ENCODE measurements around the gene HK1.
A peak's percentile ranks its signal among the peaks of the same experiment; 100 is the strongest.

The HK1 gene

GRCh38 chr10:69311309-69311708, 33.0 kb downstream of the HK1 start:
- ATAC-seq (no peak), DNase-seq (no peak)
- no peaks in the 10 kb centered on the region for H3K27me3 Mint-ChIP-seq
- H3K9me3 Mint-ChIP-seq, result no peaks in the 10 kb centered on the region
- H3K36me3 Mint-ChIP-seq (ENCODE audit: low read depth), result no peaks in the 10 kb centered on the region
- no peak overlapping the region for H3K4me3 Mint-ChIP-seq
- peaks cover 13% of the 10 kb centered on the region for H3K4me1 Mint-ChIP-seq
- no peak overlapping the region for H3K27ac Mint-ChIP-seq

DNA sequence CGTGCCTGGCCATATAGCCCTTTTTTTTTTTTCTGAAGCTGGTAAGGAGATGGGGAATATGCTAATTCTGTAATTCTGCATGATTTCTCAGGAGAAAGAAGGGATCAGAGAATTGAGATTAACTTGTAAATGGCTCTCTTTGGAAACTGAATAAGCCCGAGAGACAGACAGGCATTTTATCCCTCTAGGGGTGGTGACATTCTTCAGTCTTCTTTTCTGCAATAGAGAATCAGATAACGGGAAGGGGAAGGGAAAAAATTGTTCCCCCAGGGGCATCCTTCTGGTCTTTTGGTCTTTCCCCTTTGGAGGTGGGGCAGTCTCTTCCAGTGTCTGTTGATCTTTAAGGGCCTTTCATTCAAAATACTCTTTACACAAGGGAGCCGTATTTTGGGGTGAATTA, 34.2 kb downstream of the HK1 start:
- no peaks in the 10 kb centered on the region for H3K36me3 Mint-ChIP-seq (ENCODE audit: low read depth)
- peaks cover 25% of the 10 kb centered on the region for H3K4me1 Mint-ChIP-seq
- no peaks in the 10 kb centered on the region for H3K27me3 Mint-ChIP-seq
- H3K9me3 Mint-ChIP-seq, result no peaks in the 10 kb centered on the region
- no peak overlapping the region for H3K4me3 Mint-ChIP-seq
- DNase-seq, result no peak
- no peak overlapping the region for H3K27ac Mint-ChIP-seq
- ATAC-seq, result no peak

GRCh38 chr10:69315100-69315542, 36.8 kb downstream of the HK1 start:
- Mint-ChIP-seq H3K36me3 (ENCODE audit: low read depth) (peaks cover 4% of the 10 kb centered on the region), H3K27me3 (no peaks in the 10 kb centered on the region), H3K27ac (peak overlapping the region; percentile 61), H3K4me1 (peaks cover 34% of the 10 kb centered on the region), H3K9me3 (no peaks in the 10 kb centered on the region), H3K4me3 (no peak overlapping the region)
- ATAC-seq (no peak), DNase-seq (no peak)

DNA sequence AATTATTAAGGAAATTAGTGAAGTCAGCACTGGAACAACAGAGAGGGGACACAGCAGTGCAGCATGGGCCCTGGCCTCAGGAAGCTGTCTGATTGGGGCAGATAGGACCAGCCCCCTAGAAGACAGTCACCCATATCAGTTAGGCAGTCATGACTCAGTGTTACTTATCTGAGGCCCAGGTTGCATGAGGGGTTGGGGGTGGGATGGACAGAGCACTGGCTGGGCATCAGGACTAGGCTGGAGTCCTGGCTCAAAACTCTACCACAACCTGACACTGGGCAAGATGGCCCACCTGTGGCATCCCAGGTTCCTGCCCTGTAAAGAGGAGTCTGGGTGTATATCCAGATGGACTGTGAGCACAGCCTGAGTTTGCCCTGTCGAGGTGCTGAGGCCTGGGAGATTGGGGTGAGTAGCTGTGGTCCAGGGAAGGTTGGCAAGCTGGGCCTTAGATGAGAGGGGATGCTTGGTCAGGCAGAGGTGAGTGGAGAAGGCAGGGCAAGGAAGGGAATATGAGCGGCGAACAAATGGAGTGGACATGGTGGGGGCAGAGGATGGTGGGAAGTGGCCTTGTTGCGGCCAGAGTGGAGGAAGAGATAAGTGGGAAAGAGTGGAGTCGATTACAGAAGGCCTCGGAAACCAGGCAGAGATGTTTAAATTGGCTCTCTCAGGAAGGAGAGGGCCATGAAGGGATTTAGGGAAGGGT, 37.5 kb downstream of the HK1 start:
- Mint-ChIP-seq H3K4me1 (peaks cover 40% of the 10 kb centered on the region), H3K9me3 (no peaks in the 10 kb centered on the region), H3K4me3 (peak overlapping the region; percentile 1), H3K27ac (peak overlapping the region; percentile 66), H3K27me3 (no peaks in the 10 kb centered on the region), H3K36me3 (ENCODE audit: low read depth) (peaks cover 6% of the 10 kb centered on the region)
- DNase-seq (no peak), ATAC-seq (peak; percentile 13)

- Mint-ChIP-seq H3K27ac (peak overlapping the region; percentile 66), H3K4me1 (peaks cover 48% of the 10 kb centered on the region), H3K27me3 (no peaks in the 10 kb centered on the region), H3K4me3 (peak overlapping the region; percentile 1), H3K9me3 (no peaks in the 10 kb centered on the region), H3K36me3 (ENCODE audit: low read depth) (peaks cover 7% of the 10 kb centered on the region)
- ATAC-seq, result no peak
- no peak for DNase-seq
Observed at GRCh38 chr10:69316313-69317059, 38.2 kb downstream of the HK1 start.

- Mint-ChIP-seq H3K27ac (peak overlapping the region; percentile 82), H3K36me3 (ENCODE audit: low read depth) (peaks cover 10% of the 10 kb centered on the region), H3K4me3 (peak overlapping the region; percentile 98), H3K27me3 (no peaks in the 10 kb centered on the region), H3K9me3 (no peaks in the 10 kb centered on the region), H3K4me1 (peaks cover 55% of the 10 kb centered on the region)
- DNase-seq, result peak; percentile 63
- ATAC-seq, result peak; percentile 41
Observed at GRCh38 chr10:69317175-69317604, 38.9 kb downstream of the HK1 start.

GRCh38 chr10:69317626-69318105, 39.4 kb downstream of the HK1 start:
- H3K36me3 Mint-ChIP-seq (ENCODE audit: low read depth), result peaks cover 10% of the 10 kb centered on the region
- H3K4me1 Mint-ChIP-seq, result peaks cover 57% of the 10 kb centered on the region
- H3K4me3 Mint-ChIP-seq, result peak overlapping the region; percentile 98
- DNase-seq, result no peak
- H3K9me3 Mint-ChIP-seq, result no peaks in the 10 kb centered on the region
- H3K27me3 Mint-ChIP-seq, result no peaks in the 10 kb centered on the region
- ATAC-seq, result no peak
- peak overlapping the region; percentile 82 for H3K27ac Mint-ChIP-seq

DNA sequence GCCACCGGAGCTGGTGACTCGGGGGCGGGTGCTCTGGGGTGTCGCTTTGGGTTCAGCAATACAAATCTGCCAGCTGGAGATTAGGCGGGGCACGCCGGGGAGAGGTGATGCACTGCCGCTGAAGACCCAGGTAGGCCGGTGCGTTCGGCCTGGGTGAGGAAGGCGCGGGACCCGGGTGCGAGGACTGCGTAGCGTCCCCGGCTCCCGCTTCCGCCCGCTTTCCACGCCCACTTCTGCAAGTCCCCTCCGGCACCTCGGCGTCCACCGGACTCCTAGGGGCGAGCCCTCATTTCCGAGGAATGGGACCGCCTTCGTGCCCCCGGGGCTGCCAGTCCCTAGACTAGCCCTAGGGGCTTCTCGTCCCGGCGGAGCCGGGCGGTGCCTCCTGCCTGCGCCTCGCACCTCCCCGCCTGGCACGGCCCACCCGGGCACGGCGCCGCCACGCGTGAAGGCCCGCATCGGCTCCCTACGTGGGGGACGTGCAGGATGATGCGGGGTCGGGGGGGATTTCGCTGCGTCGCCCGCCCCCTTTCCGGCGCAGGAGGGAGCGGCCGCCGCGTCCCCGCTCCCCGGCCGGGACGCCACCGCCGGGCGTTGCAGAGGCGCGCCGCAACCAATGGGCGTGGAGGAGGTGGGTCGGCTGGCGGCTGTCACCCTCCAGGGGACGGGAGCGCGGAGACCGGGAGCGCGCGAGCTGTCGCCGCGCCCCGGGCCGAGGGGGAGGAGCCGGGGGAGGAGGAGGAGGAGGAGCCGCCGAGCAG, 40.0 kb downstream of the HK1 start:
- ATAC-seq (peak; percentile 84), DNase-seq (peak; percentile 94)
- Mint-ChIP-seq H3K27ac (peak overlapping the region; percentile 82), H3K9me3 (no peaks in the 10 kb centered on the region), H3K4me3 (peak overlapping the region; percentile 98), H3K36me3 (ENCODE audit: low read depth) (peaks cover 10% of the 10 kb centered on the region), H3K27me3 (no peaks in the 10 kb centered on the region), H3K4me1 (peaks cover 62% of the 10 kb centered on the region)

- Mint-ChIP-seq H3K4me3 (peak overlapping the region; percentile 98), H3K27ac (peak overlapping the region; percentile 97), H3K36me3 (ENCODE audit: low read depth) (peaks cover 10% of the 10 kb centered on the region), H3K27me3 (no peaks in the 10 kb centered on the region), H3K4me1 (peaks cover 69% of the 10 kb centered on the region), H3K9me3 (no peaks in the 10 kb centered on the region)
- ATAC-seq (peak; percentile 34), DNase-seq (peak; percentile 78)
Observed at GRCh38 chr10:69318867-69319727, 40.8 kb downstream of the HK1 start.

- Mint-ChIP-seq H3K27me3 (no peaks in the 10 kb centered on the region), H3K4me3 (peak overlapping the region; percentile 98), H3K9me3 (no peaks in the 10 kb centered on the region), H3K27ac (peak overlapping the region; percentile 97), H3K36me3 (ENCODE audit: low read depth) (peaks cover 13% of the 10 kb centered on the region), H3K4me1 (peaks cover 77% of the 10 kb centered on the region)
- no peak for ATAC-seq
- no peak for DNase-seq
Observed at GRCh38 chr10:69319841-69320316, 41.6 kb downstream of the HK1 start.

DNA sequence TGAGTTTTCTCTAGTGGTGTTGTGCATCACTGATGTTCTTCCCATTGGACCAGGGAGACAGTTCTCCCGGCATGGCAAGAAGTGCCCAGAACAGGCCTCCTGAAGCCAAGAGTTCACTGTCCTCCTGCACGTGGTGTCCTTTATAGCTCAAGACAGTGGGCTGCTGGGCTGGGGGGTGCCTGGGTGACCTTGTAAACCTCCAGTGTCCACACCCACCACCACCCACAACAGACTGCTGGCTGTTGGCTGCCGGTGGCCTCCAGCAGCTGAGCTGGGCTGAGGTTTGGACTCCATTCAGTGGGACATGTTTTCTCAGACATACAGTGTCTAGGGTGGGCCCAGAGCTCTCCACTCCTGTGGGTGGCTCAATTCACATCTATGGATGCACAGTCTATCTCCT, 42.2 kb downstream of the HK1 start:
- no peak for ATAC-seq
- H3K9me3 Mint-ChIP-seq, result no peaks in the 10 kb centered on the region
- peak overlapping the region; percentile 97 for H3K27ac Mint-ChIP-seq
- peaks cover 71% of the 10 kb centered on the region for H3K4me1 Mint-ChIP-seq
- H3K4me3 Mint-ChIP-seq, result peak overlapping the region; percentile 98
- DNase-seq, result no peak
- no peaks in the 10 kb centered on the region for H3K27me3 Mint-ChIP-seq
- peaks cover 13% of the 10 kb centered on the region for H3K36me3 Mint-ChIP-seq (ENCODE audit: low read depth)

- no peak for ATAC-seq
- Mint-ChIP-seq H3K27me3 (no peaks in the 10 kb centered on the region), H3K27ac (peak overlapping the region; percentile 97), H3K4me3 (peak overlapping the region; percentile 98), H3K36me3 (ENCODE audit: low read depth) (peaks cover 13% of the 10 kb centered on the region), H3K9me3 (no peaks in the 10 kb centered on the region), H3K4me1 (peaks cover 71% of the 10 kb centered on the region)
- DNase-seq, result no peak
Observed at GRCh38 chr10:69321039-69321715, 42.9 kb downstream of the HK1 start.

- Mint-ChIP-seq H3K27me3 (no peaks in the 10 kb centered on the region), H3K4me1 (peaks cover 69% of the 10 kb centered on the region), H3K27ac (peak overlapping the region; percentile 46), H3K4me3 (no peak overlapping the region), H3K36me3 (ENCODE audit: low read depth) (peaks cover 14% of the 10 kb centered on the region), H3K9me3 (no peaks in the 10 kb centered on the region)
- ATAC-seq, result no peak
- no peak for DNase-seq
Observed at GRCh38 chr10:69321865-69322264, 43.6 kb downstream of the HK1 start.

Measured in activated naive CD8-positive, alpha-beta T cell treated with anti-CD3 and anti-CD28 coated beads, Interleukin-2, amount 50 U/mL, for 24 hours (primary cell).